HEK293 (cell line): Measurements from ENCODE around the gene CADM1.

Source experiments
- CTCF ChIA-PET: fragments of 350-600 bp; formaldehyde crosslinking; extraction: SDS; loops from one replicate; lab custom pipeline; 2021; ENCODE audit warnings: antibody characterized with exemption; lab: Yijun Ruan, JAX
- POLR2A ChIA-PET: fragments of 300-600 bp; formaldehyde crosslinking; extraction: SDS; loops from one replicate; lab custom pipeline; 2020; ENCODE audit warnings: antibody characterized with exemption, inconsistent platforms; lab: Yijun Ruan, JAX
- H3K27ac ChIP-seq: fragments of 200-500 bp; sonication (Bioruptor generic); 2 replicates; pipeline ENCODE4 v1.5.1; 2014; ENCODE audit warnings: low read depth, low read length, control low read depth, inconsistent platforms; ENCODE audit errors: extremely low read depth
- H3K36me3 ChIP-seq, 2 experiments: fragments of 200-500 bp in 1 of 2; sonication (Bioruptor generic) in 1 of 2; 1 replicate in 1 of 2; 2 replicates in 1 of 2; pipeline ENCODE4 v1.5.1; 2014 to 2017; ENCODE audit warnings: inconsistent platforms in 2 of 2, low read length in 2 of 2; ENCODE audit not compliant: control insufficient read depth in 2 of 2, insufficient read depth in 1 of 2
- H3K4me1 ChIP-seq: fragments of 200-500 bp; sonication (Bioruptor generic); 2 replicates; pipeline ENCODE4 v1.5.1; 2014; ENCODE audit warnings: mild to moderate bottlenecking, low read length, inconsistent platforms; ENCODE audit not compliant: control insufficient read depth, insufficient read depth
- H3K4me3 ChIP-seq: 2 replicates; pipeline ENCODE4 v1.5.1; 2011; ENCODE audit warnings: low read depth, mild to moderate bottlenecking, control low read depth, low read length, moderate library complexity
- H3K9me3 ChIP-seq: fragments of 200-500 bp; sonication (Bioruptor generic); 2 replicates; pipeline ENCODE4 v1.5.1; 2014; ENCODE audit warnings: low read depth, low read length, inconsistent platforms; ENCODE audit not compliant: control insufficient read depth, insufficient read depth
- BCL11A ChIP-seq: fragments of 450-650 bp; formaldehyde crosslinking; IDR thresholded peaks from 2 replicates; pipeline ENCODE4 v1.5.1; 2016; ENCODE audit warnings: low read depth, missing biosample characterization, missing genetic modification characterization
- OVOL3 ChIP-seq: fragments of 450-650 bp; formaldehyde crosslinking; IDR thresholded peaks from 2 replicates; pipeline ENCODE4 v1.5.1; 2016; ENCODE audit warnings: missing biosample characterization, missing genetic modification characterization
- PRDM2 ChIP-seq: fragments of 450-650 bp; formaldehyde crosslinking; IDR thresholded peaks from 2 replicates; pipeline ENCODE4 v1.5.1; 2016; ENCODE audit warnings: missing biosample characterization, missing genetic modification characterization, borderline replicate concordance
- SCRT2 ChIP-seq: fragments of 450-650 bp; formaldehyde crosslinking; IDR thresholded peaks from 2 replicates; pipeline ENCODE4 v1.5.1; 2016; ENCODE audit warnings: missing biosample characterization, missing genetic modification characterization
- TCF7L2 ChIP-seq: IDR thresholded peaks from 2 replicates; pipeline ENCODE4 v1.6.1; 2011; ENCODE audit warnings: low read depth, mild to moderate bottlenecking, inconsistent platforms, low read length, moderate library complexity, borderline replicate concordance
- ZFP37 ChIP-seq: fragments of 450-650 bp; formaldehyde crosslinking; IDR thresholded peaks from 2 replicates; pipeline ENCODE4 v1.5.1; 2016; ENCODE audit warnings: missing biosample characterization, missing genetic modification characterization
- ZFP41 ChIP-seq: fragments of 450-650 bp; formaldehyde crosslinking; IDR thresholded peaks from 2 replicates; pipeline ENCODE4 v1.5.1; 2016; ENCODE audit warnings: missing biosample characterization, missing genetic modification characterization, borderline replicate concordance
- ZIC2 ChIP-seq: fragments of 450-650 bp; formaldehyde crosslinking; IDR thresholded peaks from 2 replicates; pipeline ENCODE4 v1.5.1; 2016; ENCODE audit warnings: missing biosample characterization, missing genetic modification characterization
- ZNF274 ChIP-seq, 2 experiments: fragments of 200-500 bp in 1 of 2; fragments of 450-650 bp in 1 of 2; sonication (Bioruptor generic) in 1 of 2; formaldehyde crosslinking in 1 of 2; IDR thresholded peaks; 2 replicates each; pipeline versions ENCODE4 v1.5.1 to v1.6.1; 2014 to 2016; ENCODE audit warnings: borderline replicate concordance in 1 of 2, inconsistent platforms in 1 of 2, low read length in 1 of 2, missing biosample characterization in 1 of 2, missing genetic modification characterization in 1 of 2
- ZNF292 ChIP-seq: fragments of 450-650 bp; formaldehyde crosslinking; IDR thresholded peaks from 2 replicates; pipeline ENCODE4 v1.5.1; 2016; ENCODE audit warnings: low read depth, missing biosample characterization, missing genetic modification characterization, borderline replicate concordance
- ZNF362 ChIP-seq: fragments of 450-650 bp; formaldehyde crosslinking; IDR thresholded peaks from 2 replicates; pipeline ENCODE4 v1.5.1; 2016; ENCODE audit warnings: missing biosample characterization, missing genetic modification characterization
- ZNF391 ChIP-seq: fragments of 450-650 bp; formaldehyde crosslinking; IDR thresholded peaks from 2 replicates; pipeline ENCODE4 v1.5.1; 2016; ENCODE audit warnings: low read depth, missing biosample characterization, missing genetic modification characterization, borderline replicate concordance
- ZNF510 ChIP-seq: fragments of 450-650 bp; formaldehyde crosslinking; IDR thresholded peaks from 2 replicates; pipeline ENCODE4 v1.5.1; 2018; ENCODE audit warnings: mild to moderate bottlenecking, missing genetic modification characterization, missing biosample characterization; ENCODE audit not compliant: insufficient replicate concordance
- ZNF529 ChIP-seq: fragments of 450-650 bp; formaldehyde crosslinking; IDR thresholded peaks from 2 replicates; pipeline ENCODE4 v1.5.1; 2017; ENCODE audit warnings: missing genetic modification characterization, missing biosample characterization; ENCODE audit not compliant: insufficient replicate concordance
- ZNF701 ChIP-seq: fragments of 450-650 bp; formaldehyde crosslinking; IDR thresholded peaks from 2 replicates; pipeline ENCODE4 v1.5.1; 2016; ENCODE audit warnings: missing biosample characterization, missing genetic modification characterization
- ZNF76 ChIP-seq: fragments of 450-650 bp; formaldehyde crosslinking; IDR thresholded peaks from 2 replicates; pipeline ENCODE4; 2016; ENCODE audit warnings: low read depth, missing biosample characterization, missing genetic modification characterization, borderline replicate concordance
- TF ChIP-seq, protein P1 (sequence below): fragments of 450-650 bp; IDR thresholded peaks from 2 replicates; pipeline ENCODE4 v1.5.1; 2018; ENCODE audit warnings: missing biosample characterization, mild to moderate bottlenecking, missing genetic modification characterization
- TF ChIP-seq, protein P2 (sequence below): fragments of 450-650 bp; formaldehyde crosslinking; IDR thresholded peaks from 2 replicates; pipeline ENCODE4 v1.5.1; 2016; ENCODE audit warnings: missing biosample characterization, missing genetic modification characterization
- TF ChIP-seq, protein P3 (sequence below): fragments of 450-650 bp; formaldehyde crosslinking; IDR thresholded peaks from 2 replicates; pipeline ENCODE4 v1.5.1; 2016; ENCODE audit warnings: missing biosample characterization, missing genetic modification characterization

Gene CADM1

DNA sequence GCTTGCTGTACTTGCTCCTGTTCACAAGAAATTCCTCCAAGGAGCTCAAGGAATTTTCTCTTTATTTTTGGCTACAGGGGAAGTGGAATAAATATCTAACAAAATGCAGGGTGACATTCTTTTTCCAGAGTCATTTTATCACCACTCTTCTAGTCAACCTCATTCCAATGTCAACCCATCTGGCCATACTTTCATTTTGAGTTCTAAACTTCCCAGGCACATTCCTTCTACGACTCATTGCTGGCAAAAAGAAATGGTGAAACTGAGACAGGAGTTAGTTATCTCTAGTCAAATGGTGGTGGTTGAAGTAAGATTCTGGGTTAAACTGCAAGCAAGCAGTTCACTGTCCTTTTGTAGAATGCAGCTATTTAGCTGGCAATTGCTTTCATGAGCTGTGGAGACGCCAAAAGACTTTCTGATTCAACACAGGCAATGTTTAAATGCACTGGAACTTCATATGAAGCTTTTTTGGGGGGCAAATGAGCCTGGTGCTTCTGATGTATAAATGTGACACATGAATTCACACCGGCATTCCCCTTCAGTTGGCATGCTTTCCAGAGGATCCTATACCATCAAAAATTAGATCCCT is 304.6 kb downstream of the CADM1 start:
- Histone ChIP-seq H3K36me3 (no peaks in the 10 kb centered on the region), H3K27ac (no peak overlapping the region), H3K4me3 (no peak overlapping the region), H3K9me3 (no peaks in the 10 kb centered on the region), H3K4me1 (peaks cover 7% of the 10 kb centered on the region)
- ChIA-PET POLR2A (no interaction called here), CTCF (interaction anchor here (1.2 kb wide), 1 partner anchor 125 kb away, joined by 4 read pairs; no protein-coding TSS in a partner anchor)
- TF ChIP-seq ZIC2 (tag by site-specific recombination): no peak
- TF ChIP-seq PRDM2: no peak
- no peak for TF ChIP-seq ZFP37
- TF ChIP-seq, protein P1, sequence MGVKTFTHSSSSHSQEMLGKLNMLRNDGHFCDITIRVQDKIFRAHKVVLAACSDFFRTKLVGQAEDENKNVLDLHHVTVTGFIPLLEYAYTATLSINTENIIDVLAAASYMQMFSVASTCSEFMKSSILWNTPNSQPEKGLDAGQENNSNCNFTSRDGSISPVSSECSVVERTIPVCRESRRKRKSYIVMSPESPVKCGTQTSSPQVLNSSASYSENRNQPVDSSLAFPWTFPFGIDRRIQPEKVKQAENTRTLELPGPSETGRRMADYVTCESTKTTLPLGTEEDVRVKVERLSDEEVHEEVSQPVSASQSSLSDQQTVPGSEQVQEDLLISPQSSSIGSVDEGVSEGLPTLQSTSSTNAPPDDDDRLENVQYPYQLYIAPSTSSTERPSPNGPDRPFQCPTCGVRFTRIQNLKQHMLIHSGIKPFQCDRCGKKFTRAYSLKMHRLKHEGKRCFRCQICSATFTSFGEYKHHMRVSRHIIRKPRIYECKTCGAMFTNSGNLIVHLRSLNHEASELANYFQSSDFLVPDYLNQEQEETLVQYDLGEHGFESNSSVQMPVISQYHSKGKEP (tag by site-specific recombination): no peak
- no peak for TF ChIP-seq ZNF529
- TF ChIP-seq SCRT2 (tag by site-specific recombination): no peak
- no peak for TF ChIP-seq ZNF701 (tag by site-specific recombination)
- no peak for TF ChIP-seq ZNF76
- TF ChIP-seq TCF7L2: no peak
- no peak for TF ChIP-seq ZNF391
- TF ChIP-seq OVOL3: no peak
- TF ChIP-seq ZNF510 (tag by site-specific recombination): no peak
- no peak for TF ChIP-seq ZNF292 (tag by site-specific recombination)
- no peak for TF ChIP-seq ZFP41
- TF ChIP-seq, protein P2, sequence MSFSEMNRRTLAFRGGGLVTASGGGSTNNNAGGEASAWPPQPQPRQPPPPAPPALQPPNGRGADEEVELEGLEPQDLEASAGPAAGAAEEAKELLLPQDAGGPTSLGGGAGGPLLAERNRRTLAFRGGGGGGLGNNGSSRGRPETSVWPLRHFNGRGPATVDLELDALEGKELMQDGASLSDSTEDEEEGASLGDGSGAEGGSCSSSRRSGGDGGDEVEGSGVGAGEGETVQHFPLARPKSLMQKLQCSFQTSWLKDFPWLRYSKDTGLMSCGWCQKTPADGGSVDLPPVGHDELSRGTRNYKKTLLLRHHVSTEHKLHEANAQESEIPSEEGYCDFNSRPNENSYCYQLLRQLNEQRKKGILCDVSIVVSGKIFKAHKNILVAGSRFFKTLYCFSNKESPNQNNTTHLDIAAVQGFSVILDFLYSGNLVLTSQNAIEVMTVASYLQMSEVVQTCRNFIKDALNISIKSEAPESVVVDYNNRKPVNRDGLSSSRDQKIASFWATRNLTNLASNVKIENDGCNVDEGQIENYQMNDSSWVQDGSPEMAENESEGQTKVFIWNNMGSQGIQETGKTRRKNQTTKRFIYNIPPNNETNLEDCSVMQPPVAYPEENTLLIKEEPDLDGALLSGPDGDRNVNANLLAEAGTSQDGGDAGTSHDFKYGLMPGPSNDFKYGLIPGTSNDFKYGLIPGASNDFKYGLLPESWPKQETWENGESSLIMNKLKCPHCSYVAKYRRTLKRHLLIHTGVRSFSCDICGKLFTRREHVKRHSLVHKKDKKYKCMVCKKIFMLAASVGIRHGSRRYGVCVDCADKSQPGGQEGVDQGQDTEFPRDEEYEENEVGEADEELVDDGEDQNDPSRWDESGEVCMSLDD: no peak

GRCh38 chr11:115198321-115198741 is 305.9 kb downstream of the CADM1 start:
- H3K9me3 ChIP-seq: no peaks in the 10 kb centered on the region
- H3K36me3 ChIP-seq: no peaks in the 10 kb centered on the region
- ChIA-PET CTCF (interaction anchor here (0.8 to 1.3 kb wide), 2 partner anchors 18 to 28 kb away, joined by 3 to 7 read pairs; no protein-coding TSS in a partner anchor), POLR2A (no interaction called here)
- peaks cover 7% of the 10 kb centered on the region for H3K4me1 ChIP-seq
- no peak overlapping the region for H3K27ac ChIP-seq
- H3K4me3 ChIP-seq: no peak overlapping the region
- peak; percentile 67; the same call in 1 of the 2 replicates for TF ChIP-seq ZNF362 (tag by site-specific recombination)
- TF ChIP-seq BCL11A (tag by site-specific recombination): no peak
- TF ChIP-seq, protein P3, sequence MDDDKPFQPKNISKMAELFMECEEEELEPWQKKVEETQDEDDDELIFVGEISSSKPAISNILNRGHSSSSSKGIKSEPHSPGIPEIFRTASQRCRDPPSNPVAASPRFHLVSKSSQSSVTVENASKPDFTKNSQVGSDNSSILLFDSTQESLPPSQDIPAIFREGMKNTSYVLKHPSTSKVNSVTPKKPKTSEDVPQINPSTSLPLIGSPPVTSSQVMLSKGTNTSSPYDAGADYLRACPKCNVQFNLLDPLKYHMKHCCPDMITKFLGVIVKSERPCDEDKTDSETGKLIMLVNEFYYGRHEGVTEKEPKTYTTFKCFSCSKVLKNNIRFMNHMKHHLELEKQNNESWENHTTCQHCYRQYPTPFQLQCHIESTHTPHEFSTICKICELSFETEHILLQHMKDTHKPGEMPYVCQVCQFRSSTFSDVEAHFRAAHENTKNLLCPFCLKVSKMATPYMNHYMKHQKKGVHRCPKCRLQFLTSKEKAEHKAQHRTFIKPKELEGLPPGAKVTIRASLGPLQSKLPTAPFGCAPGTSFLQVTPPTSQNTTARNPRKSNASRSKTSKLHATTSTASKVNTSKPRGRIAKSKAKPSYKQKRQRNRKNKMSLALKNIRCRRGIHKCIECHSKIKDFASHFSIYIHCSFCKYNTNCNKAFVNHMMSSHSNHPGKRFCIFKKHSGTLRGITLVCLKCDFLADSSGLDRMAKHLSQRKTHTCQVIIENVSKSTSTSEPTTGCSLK (tag by site-specific recombination): no peak
- no peak for TF ChIP-seq ZNF274 (IDR thresholded peaks at IDR 0.05; ENCODE audit: low read length)
- TF ChIP-seq ZNF274 (tag by site-specific recombination; IDR thresholded peaks at IDR 0.05; ENCODE audit: borderline replicate concordance): no peak
- TF ChIP-seq TCF7L2: peak; percentile 80
